Head of caudate nucleus (tissue), 42 donors: ENCODE measurements around the gene DHCR7.

ENCODE experiments used
- DNase-seq, 42 donors: peaks; one replicate each; pipeline versions ENCODE4 v3.0.0 to v3.0.0-alpha.2; 2020 to 2021; ENCODE audit warnings: mixed read lengths in 7 of 42
- intact Hi-C: fragments of 100-400 bp; cut with DNase I; formaldehyde crosslinking; loops from one replicate; pipeline ENCODE4 v1.15.0; 2022

Gene DHCR7

GRCh38 chr11:71444811-71445210, 3.4 kb downstream of the DHCR7 start:
- intact Hi-C loops = no loop called here
- peak in 2 of 42 donors; percentile 10 to 22 for DNase-seq

GRCh38 chr11:71443736-71444445, 4.3 kb downstream of the DHCR7 start:
- intact Hi-C loops = no loop called here
- peak in 5 of 42 donors; percentile 6 to 32 (median 11) for DNase-seq

GRCh38 chr11:71442880-71443279, 5.3 kb downstream of the DHCR7 start:
- intact Hi-C loops = no loop called here
- DNase-seq = peak in 4 of 42 donors; percentile 4 to 62 (median 31)

GRCh38 chr11:71442123-71442522, 6.1 kb downstream of the DHCR7 start:
- DNase-seq = peak in 1 of 42 donors; percentile 13
- intact Hi-C loops = no loop called here

GRCh38 chr11:71441251-71441650, 6.9 kb downstream of the DHCR7 start:
- intact Hi-C loops = no loop called here
- no peak for DNase-seq

GRCh38 chr11:71440021-71440755, 8.0 kb downstream of the DHCR7 start:
- DNase-seq = no peak
- intact Hi-C loops = no loop called here

- DNase-seq = peak in 1 of 42 donors; percentile 21
- intact Hi-C loops = no loop called here
These were observed 9.5 kb downstream of the DHCR7 start for GRCh38 chr11:71438650-71439049.

- peak in 1 of 42 donors; percentile 33 for DNase-seq
- intact Hi-C loops = no loop called here
These were observed 10.3 kb downstream of the DHCR7 start for GRCh38 chr11:71437879-71438278.

GRCh38 chr11:71437399-71437798, 10.8 kb downstream of the DHCR7 start:
- intact Hi-C loops = no loop called here
- no peak for DNase-seq

- no peak for DNase-seq
- intact Hi-C loops = no loop called here
These were observed 11.3 kb downstream of the DHCR7 start for GRCh38 chr11:71436861-71437260.

- DNase-seq = no peak
- intact Hi-C loops = no loop called here
These were observed 12.8 kb downstream of the DHCR7 start for GRCh38 chr11:71435278-71435951.

- intact Hi-C loops = no loop called here
- DNase-seq = no peak
These were observed 13.5 kb downstream of the DHCR7 start for GRCh38 chr11:71434576-71435130.

- DNase-seq = peak in 3 of 42 donors; percentile 18 to 36 (median 24)
- intact Hi-C loops = no loop called here
These were observed 14.3 kb downstream of the DHCR7 start for GRCh38 chr11:71433648-71434450.

GRCh38 chr11:71432761-71433647, 15.2 kb downstream of the DHCR7 start:
- DNase-seq = peak in 40 of 42 donors; percentile 18 to 85 (median 66)
- intact Hi-C loops = no loop called here

- intact Hi-C loops = no loop called here
- no peak for DNase-seq
These were observed 16.9 kb downstream of the DHCR7 start for GRCh38 chr11:71431271-71431670.

- intact Hi-C loops = no loop called here
- DNase-seq = peak in 1 of 42 donors; percentile 13
These were observed 18.0 kb downstream of the DHCR7 start for GRCh38 chr11:71430166-71430565.

GRCh38 chr11:71429701-71430100, 18.5 kb downstream of the DHCR7 start:
- intact Hi-C loops = no loop called here
- DNase-seq = peak in 1 of 42 donors; percentile 22
